ENCODE data around the gene RIC3.

The RIC3 gene

DNA sequence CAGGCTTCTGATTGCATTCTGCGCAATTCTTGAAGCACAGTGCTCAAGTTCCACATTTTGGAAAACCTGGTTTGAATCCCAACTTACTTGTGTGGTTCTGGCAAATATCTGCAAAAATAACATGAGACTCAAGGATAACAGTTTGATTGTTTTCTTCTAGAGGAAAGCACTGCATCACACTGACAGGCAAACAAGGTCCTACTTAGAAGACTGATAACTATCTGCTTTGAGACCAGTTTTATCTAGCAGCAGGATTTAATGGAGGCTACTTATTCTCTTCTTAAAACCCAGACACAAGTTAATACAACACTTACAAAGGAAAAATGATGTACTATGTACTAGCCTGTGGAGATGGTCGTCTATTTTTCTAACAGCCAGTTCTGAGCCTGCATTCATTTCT is 41.4 kb downstream of the RIC3 start:
- Histone ChIP-seq H3K9me2 (replicated peaks; ENCODE audit: insufficient read depth, low read length) (no peaks in the 10 kb centered on the region), H3K4me3 (ENCODE audit: low read length) (no peak overlapping the region), H3F3A (ENCODE audit: insufficient read depth, low read length) (no peaks in the 10 kb centered on the region), H3K4me2 (ENCODE audit: low read depth, low read length) (no peak overlapping the region), H3K9me3 (replicated peaks; ENCODE audit: insufficient read depth, low read length) (no peaks in the 10 kb centered on the region), H3K36me3 (replicated peaks; ENCODE audit: insufficient read depth, low read length) (no peaks in the 10 kb centered on the region), H3K4me1 (ENCODE audit: low read length) (no peaks in the 10 kb centered on the region), H4K20me1 (ENCODE audit: insufficient read depth, low read length) (no peaks in the 10 kb centered on the region), H2AFZ (ENCODE audit: low read length) (no peak overlapping the region), H3K27me3 (replicated peaks; ENCODE audit: insufficient read depth, low read length) (no peaks in the 10 kb centered on the region), H3K79me2 (ENCODE audit: low read length) (no peaks in the 10 kb centered on the region), H3K9ac (ENCODE audit: low read length) (no peak overlapping the region), H3K27ac (ENCODE audit: low read length) (no peak overlapping the region)
- TF ChIP-seq, protein P1, sequence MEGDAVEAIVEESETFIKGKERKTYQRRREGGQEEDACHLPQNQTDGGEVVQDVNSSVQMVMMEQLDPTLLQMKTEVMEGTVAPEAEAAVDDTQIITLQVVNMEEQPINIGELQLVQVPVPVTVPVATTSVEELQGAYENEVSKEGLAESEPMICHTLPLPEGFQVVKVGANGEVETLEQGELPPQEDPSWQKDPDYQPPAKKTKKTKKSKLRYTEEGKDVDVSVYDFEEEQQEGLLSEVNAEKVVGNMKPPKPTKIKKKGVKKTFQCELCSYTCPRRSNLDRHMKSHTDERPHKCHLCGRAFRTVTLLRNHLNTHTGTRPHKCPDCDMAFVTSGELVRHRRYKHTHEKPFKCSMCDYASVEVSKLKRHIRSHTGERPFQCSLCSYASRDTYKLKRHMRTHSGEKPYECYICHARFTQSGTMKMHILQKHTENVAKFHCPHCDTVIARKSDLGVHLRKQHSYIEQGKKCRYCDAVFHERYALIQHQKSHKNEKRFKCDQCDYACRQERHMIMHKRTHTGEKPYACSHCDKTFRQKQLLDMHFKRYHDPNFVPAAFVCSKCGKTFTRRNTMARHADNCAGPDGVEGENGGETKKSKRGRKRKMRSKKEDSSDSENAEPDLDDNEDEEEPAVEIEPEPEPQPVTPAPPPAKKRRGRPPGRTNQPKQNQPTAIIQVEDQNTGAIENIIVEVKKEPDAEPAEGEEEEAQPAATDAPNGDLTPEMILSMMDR (IDR thresholded peaks at IDR 0.05; ENCODE audit: low read length), result no peak
- TF ChIP-seq EZH2phosphoT487 (IDR thresholded peaks at IDR 0.05; ENCODE audit: low read length), result no peak
- TF ChIP-seq EZH2 (optimal IDR thresholded peaks at IDR 0.05; ENCODE audit: low read depth, low read length), result no peak
- DNase-seq, result no peak

DNA sequence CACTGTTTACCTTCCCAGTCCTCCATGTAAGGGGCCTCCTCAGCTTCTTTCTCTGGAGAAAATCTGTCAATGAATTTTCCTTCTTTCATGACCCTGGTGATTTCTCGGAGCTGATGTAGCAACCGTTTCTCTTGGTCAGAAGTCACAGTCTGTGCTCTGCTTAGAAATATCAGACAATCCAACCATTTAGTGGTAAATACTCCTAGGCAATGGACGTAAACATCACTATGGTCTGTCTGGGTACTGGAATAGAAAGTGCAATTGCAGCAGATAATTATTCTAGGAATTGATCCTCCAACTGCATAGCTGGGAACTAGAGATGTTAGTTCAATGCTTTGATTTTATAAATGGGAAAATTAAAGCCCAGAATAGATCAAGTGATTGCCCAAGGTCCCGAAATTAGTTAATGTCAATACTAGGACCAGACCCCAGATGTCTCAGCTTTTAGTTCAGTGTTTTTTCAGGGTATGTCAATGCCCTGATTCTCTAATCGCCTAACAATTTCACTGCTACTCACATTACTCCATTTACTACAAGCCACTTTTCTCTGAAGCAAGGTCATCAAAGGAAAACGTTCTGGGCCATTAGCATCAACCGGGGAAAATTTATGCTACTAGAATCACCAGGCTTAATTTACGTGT is 42.1 kb downstream of the RIC3 start:
- TF ChIP-seq, protein P1 (IDR thresholded peaks at IDR 0.05; ENCODE audit: low read length), result no peak
- TF ChIP-seq EZH2 (optimal IDR thresholded peaks at IDR 0.05; ENCODE audit: low read depth, low read length) (no peak), EZH2phosphoT487 (IDR thresholded peaks at IDR 0.05; ENCODE audit: low read length) (no peak)
- no peaks in the 10 kb centered on the region for H3K4me1 ChIP-seq (ENCODE audit: low read length)
- H3K36me3 ChIP-seq (replicated peaks; ENCODE audit: insufficient read depth, low read length), result no peaks in the 10 kb centered on the region
- H3K9me3 ChIP-seq (replicated peaks; ENCODE audit: insufficient read depth, low read length), result no peaks in the 10 kb centered on the region
- no peaks in the 10 kb centered on the region for H3K9me2 ChIP-seq (replicated peaks; ENCODE audit: insufficient read depth, low read length)
- no peak overlapping the region for H2AFZ ChIP-seq (ENCODE audit: low read length)
- H3F3A ChIP-seq (ENCODE audit: insufficient read depth, low read length), result no peaks in the 10 kb centered on the region
- no peak overlapping the region for H3K4me3 ChIP-seq (ENCODE audit: low read length)
- H4K20me1 ChIP-seq (ENCODE audit: insufficient read depth, low read length), result no peaks in the 10 kb centered on the region
- H3K4me2 ChIP-seq (ENCODE audit: low read depth, low read length), result no peak overlapping the region
- H3K27me3 ChIP-seq (replicated peaks; ENCODE audit: insufficient read depth, low read length), result no peaks in the 10 kb centered on the region
- H3K79me2 ChIP-seq (ENCODE audit: low read length), result no peaks in the 10 kb centered on the region
- no peak overlapping the region for H3K27ac ChIP-seq (ENCODE audit: low read length)
- DNase-seq, result no peak
- H3K9ac ChIP-seq (ENCODE audit: low read length), result no peak overlapping the region

DNA sequence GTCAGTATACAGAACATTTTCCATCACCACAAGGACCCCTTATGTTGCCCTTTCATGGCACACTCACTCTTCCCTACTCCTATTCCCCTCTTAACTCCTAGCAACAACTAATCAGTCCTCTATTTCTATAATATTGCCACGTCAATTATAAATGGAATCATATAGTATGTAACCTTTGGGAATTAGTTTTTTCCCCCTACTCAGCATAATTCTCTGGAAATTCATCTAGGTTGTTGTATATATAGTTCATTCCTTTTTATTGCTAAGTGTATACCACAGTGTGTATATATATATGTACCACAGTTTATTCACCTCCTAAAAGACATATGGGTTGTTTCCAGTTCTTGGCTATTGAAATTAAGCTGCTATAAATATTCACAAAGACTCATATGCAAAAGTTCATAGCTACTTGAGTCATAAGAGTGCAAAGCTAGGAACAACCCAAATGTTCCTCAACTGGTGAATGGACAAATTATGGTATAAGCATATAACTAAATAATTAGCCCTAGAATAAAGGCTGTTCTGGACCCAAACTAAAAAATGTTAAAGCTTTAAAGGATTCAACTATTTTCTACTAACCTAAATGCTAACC is 46.6 kb downstream of the RIC3 start:
- no peaks in the 10 kb centered on the region for H3K79me2 ChIP-seq (ENCODE audit: low read length)
- no peaks in the 10 kb centered on the region for H4K20me1 ChIP-seq (ENCODE audit: insufficient read depth, low read length)
- H3K9me2 ChIP-seq (replicated peaks; ENCODE audit: insufficient read depth, low read length), result no peaks in the 10 kb centered on the region
- no peaks in the 10 kb centered on the region for H3K36me3 ChIP-seq (replicated peaks; ENCODE audit: insufficient read depth, low read length)
- no peak overlapping the region for H2AFZ ChIP-seq (ENCODE audit: low read length)
- no peaks in the 10 kb centered on the region for H3K4me1 ChIP-seq (ENCODE audit: low read length)
- H3K9ac ChIP-seq (ENCODE audit: low read length), result no peak overlapping the region
- TF ChIP-seq, protein P1 (IDR thresholded peaks at IDR 0.05; ENCODE audit: low read length), result no peak
- no peak for TF ChIP-seq EZH2phosphoT487 (IDR thresholded peaks at IDR 0.05; ENCODE audit: low read length)
- TF ChIP-seq EZH2 (optimal IDR thresholded peaks at IDR 0.05; ENCODE audit: low read depth, low read length), result no peak
- no peak for DNase-seq
- no peak overlapping the region for H3K4me2 ChIP-seq (ENCODE audit: low read depth, low read length)
- H3F3A ChIP-seq (ENCODE audit: insufficient read depth, low read length), result no peaks in the 10 kb centered on the region
- no peaks in the 10 kb centered on the region for H3K9me3 ChIP-seq (replicated peaks; ENCODE audit: insufficient read depth, low read length)
- H3K4me3 ChIP-seq (ENCODE audit: low read length), result no peak overlapping the region
- H3K27ac ChIP-seq (ENCODE audit: low read length), result no peak overlapping the region
- H3K27me3 ChIP-seq (replicated peaks; ENCODE audit: insufficient read depth, low read length), result no peaks in the 10 kb centered on the region

Data from MM.1S (cell line).